GM18867 (cell line): Measurements from ENCODE around the gene FAM240A.
"Not testable (repeated sequence)": the region's sequence is repeated elsewhere in the genome, so short reads cannot be mapped to it uniquely, and the experiment has no call there.

ENCODE experiments used
- ATAC-seq: cut with Tn5 transposase; IDR thresholded peaks from one replicate; pipeline ENCODE4 v1.9.1; 2021; ENCODE audit warnings: mild to moderate bottlenecking, moderate library complexity; ENCODE audit not compliant: unreplicated experiment

The FAM240A gene

DNA sequence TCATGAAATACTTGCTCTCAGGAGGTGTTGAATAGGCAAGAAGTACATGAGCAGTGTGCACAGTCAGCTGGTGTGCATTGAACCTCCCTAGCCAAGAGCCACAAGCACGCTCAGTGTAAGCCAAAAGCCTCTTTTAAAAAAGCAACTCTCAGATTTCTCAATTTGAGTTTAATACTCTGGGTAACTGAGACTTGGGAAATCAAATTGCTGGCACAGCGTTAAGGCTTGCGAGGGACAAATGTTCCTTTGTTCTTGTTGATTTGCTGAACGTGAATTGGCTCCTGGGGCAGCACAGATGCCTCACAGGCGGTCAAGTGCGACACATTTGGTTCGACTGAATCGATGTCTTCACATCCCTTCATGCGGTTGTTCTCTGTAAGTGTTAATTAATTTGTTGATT is at the start of gene FAM240A:
TSS of gene FAM240A (plus strand) at position 202 of the 400 bp plus-strand sequence. CDS start at position 361, 159 bp downstream.
- ATAC-seq, result no peak

DNA sequence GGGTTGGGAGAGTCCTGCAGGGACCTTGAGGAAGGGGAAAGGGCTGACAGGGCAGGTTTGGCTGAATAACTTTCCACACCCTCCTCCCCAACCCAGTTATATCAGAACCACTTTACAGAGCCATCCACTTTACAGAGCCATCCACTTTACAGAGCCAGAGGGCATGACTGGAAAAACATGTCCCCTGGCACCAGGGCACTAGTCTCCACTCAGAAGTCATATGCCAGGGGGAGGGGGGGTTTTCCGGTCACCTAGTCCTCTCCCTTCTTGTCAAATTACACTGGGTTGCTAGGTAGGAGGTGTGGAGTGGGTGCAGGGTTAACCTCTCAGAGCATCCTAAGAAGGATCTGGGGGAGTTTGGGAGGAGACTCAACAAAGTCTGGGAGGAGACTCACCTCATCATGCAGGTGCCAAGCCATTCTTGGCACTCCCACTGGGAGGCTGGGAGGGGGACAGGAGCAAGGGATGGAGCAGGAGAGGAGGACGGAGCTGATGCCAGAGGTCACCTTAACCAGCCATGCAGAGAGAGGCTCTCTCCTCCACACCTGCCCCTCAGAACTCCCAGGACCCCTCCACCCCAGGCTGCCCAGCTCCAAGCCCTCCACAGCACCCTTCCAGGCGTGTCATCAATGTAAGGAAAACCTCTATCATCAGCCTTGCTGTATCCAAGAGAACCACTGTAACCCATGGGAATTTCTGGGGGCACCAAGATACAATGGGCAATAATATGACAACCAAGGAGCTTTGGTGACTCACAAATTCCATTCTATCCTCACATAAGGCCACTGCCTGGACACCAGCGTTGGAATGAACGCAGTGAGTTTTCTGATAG is 47.9 kb upstream of the FAM240A start:
- no peak for ATAC-seq

DNA sequence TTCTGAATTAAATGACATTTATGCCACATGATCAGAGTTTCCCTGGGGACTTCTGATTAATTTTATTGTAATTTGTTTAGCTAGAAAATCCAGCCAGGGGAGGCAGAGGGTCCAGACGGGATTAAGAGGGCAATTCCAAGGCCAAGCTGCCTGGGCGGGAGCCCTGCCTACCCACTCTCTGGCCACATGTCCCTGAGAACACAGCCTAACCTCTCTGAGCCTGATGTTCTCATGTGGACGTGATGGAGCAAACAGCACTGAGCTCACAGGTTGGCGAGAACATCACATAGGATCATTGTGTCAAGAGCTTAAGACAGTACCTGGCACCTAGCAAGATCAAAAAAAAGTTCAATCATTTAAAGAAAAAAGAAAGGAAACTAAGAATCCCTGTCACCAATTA is 47.2 kb upstream of the FAM240A start:
- no peak for ATAC-seq

DNA sequence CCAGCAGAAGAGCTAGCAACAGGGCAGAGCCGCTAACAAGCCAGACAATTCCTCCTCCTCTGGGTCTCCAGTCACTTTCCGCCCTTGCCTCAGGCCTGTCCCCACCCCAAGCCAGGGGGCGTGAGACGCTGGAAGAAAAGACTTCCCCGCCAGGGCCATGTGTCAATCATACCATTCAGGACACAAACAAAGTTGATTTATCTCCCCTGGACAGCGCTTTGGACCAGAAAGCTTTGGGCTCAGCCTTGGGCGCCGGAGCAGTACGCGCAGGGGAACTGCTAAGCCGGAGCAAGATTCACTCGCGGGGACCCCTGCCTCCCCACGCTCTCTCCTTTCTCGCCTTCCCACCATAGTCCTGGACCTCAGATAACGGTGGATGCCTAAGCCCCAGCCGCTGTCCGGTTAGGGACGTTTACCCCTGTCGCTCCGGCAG is 46.7 kb upstream of the FAM240A start:
- no peak for ATAC-seq

DNA sequence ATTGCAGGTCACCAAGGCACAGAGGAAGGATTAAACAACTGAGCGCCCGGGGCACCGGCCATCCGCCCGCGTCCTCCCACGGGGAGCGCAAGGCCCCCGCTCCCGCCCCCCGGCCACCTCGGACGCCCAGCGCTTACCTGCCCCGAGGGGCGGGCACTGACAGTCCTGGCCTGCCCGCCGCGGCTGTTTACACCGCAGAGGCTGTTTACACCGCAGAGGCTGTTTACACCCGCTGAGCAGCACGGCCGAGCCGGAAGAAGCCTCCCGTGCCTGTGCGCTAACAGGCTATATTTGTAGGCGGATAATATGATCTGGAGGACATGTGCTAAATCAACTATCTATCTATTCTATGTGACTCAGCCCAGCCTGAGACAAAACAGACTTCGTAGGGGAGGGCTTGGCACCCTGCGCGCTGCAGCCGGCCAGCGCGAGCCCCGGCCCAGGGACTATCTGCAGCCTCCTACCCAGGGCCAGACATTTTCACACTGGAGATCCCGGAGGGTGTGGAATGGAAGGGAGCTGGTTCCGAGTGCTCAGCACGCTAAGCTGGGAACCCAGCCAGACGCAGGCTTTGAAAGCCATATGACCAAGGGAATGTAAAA is 46.2 kb upstream of the FAM240A start, which contains the start of gene LRRC2:
TSS of gene LRRC2 (minus strand) at position 263 of the 602 bp plus-strand sequence. CDS start 14,711 bp downstream, outside the sequence.
- ATAC-seq, result no peak

DNA sequence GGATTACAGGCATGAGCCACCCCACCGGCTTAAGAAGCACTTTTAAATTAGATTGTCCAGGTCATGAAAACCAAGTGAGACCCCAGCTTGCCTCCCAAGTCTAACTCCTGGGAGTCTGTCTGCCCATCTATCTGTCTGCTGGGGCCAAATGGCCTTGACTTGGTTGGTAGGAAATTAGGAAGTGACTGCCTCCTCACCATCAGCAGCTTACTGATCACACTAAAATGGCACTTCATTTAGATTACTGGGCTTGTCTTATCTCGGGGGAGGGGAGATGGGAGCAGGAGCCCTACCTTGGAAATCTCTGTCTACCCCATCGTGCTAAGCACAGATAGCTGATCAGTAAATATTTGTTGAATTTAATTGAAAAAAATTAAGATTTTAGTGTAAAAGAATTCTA is 40.6 kb upstream of the FAM240A start:
- no peak for ATAC-seq

DNA sequence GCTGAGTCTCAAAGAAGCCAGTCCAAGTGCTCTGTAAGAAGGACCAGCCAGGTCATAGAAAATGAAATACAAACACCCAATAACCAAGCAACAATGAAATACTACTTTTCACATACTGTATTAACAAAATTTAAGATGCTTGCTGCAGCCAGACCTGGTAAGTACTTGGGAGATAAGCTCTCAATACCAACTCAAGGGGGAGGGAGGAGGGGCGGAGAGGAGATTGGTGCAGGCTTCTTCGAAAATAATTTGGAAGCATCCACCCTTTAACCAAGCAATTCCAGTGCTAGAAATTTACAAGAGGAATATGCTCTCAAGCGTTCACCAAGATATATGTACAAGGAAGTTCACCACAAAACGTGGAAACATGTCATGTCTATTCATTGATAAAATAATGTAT is 38.6 kb upstream of the FAM240A start:
- ATAC-seq, result no peak

DNA sequence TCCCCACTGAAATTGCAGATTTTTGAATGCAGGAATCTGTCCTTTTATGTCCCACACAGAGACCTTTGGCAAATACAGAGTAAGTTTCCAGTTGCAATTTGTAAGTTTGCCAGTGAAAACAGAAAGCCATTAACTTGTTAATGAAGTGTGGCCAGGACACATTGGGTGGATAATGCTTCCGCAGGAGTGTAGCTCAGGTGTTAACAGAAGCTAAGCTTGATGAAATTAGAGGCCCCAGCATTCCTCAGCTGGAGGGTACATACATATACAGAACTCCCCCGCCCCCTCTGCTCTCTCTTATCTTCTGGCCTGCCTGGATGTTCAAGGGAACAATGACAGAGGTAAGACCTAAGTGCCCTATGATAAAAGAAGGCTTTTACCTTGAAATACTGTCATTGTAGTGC is 38.1 kb upstream of the FAM240A start:
- ATAC-seq, result no peak

DNA sequence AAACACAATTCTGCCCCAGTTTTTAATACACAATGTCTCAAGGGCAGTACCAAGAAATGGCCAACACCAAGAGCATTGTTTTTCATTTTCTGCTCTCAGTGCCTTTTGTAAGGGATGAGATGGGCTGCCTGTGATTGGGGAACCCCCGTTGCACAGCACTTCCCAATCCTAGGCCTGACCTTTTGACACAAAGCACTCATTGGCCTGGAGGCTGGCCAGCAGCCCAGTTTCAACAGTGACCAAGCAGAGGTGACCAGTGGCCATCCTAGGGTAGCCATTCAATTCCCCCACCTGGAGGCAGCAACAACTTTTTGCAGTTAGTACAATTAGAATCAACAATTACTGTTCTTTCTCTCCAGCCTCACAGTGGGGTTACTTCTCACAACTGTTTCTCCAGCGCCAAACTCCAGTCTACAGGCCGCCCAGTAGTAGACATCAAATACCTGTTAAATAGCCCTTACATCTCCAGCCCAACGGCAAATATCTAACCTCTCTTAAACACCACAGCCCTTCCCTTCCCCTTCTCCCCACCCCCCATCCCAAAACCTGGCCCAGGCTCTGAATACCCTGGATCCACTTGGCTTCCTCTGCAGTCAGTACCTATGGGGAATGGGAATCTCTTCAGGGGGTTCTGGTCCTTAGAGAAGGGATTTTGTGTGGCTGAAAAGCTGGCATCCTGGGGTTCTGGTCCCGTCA is 37.3 kb upstream of the FAM240A start:
- ATAC-seq, result no peak

DNA sequence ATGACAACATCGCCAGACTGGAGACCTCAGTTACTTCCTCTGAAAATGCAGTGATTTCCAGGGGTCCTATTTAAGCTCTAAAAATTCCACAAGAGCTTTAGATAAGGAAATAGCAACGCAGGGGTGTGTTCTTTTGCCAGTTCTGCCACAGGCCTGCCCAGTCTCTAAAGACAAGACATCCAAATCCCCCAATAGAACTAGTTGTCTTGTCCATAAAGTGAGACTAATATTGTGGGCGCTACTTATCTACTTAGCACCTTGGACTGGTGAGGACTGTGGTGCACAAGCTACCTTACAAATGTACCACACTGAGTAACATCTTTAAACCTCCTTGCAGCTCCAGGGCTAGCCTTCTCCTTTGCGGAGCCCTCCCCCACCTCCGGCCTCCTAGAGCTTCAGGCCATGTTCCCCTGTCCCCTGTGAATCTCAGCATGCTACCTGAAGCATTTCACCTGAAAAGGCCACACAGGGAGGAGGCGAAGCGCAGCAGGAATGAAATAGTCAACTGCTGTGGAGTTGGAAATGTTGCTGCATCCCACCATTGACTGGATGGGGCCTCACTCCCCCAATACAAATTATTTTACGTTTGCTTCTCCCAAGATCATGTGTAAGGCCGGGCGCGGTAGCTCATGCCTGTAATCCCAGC is 36.6 kb upstream of the FAM240A start:
- ATAC-seq, result no peak

DNA sequence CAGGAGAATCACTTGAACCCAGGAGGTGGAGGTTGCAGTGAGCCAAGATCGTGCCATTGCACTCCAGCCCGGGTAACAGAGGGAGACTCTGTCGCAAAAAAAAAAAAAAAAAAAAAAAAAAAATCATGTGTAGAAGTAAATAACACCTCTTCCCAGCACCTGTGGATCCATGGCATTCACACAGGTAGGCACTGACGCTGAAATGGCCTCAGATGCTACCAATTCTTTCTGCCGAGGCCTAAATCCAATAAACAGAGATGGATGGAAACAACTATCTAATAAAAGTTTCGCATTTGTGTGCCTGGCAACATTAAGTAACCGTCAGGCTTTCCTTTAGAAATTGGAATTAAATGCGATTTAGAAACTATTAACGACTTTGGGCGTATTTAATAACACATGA is 35.9 kb upstream of the FAM240A start:
- no peak for ATAC-seq

DNA sequence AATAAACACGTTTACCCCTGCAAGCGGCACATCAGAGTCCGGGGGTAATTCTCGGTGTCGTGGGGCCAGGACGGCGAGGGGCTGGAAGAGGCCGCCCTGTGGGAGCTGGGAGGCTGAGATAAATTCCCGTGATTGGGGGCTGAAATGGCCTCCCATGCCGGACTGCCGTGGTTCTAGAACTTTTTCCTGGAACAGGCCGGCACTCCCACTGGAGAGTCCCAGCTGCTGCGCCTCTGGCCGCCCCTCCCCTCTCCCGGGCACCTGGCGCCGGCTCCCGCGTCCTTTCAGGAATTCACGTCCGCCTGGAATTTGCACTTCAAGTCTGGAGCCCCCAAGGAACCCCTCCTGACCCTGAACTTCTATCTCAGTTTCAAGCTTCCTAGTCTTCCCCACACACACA is 35.4 kb upstream of the FAM240A start:
- no peak for ATAC-seq

DNA sequence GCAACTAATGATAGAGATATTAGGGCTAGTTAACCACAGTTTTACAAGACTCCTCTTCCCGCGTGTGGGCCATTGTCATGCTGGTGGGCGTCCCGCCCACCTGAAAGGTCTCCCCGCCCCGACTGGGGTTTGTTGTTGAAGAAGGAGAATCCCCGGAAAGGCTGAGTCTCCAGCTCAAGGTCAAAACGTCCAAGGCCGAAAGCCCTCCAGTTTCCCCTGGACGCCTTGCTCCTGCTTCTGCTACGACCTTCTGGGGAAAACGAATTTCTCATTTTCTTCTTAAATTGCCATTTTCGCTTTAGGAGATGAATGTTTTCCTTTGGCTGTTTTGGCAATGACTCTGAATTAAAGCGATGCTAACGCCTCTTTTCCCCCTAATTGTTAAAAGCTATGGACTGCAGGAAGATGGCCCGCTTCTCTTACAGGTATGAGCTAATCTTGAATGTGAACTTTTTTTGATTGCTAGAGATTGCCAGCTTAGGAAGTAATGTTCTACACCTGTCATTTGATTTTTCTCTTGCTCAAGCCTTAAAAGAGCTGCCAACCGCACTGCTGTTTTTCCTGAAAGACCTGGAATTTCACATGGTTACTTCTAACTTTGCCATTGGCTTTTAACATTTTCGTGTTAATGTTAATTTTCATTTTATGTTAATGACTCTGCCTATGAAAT is 34.6 kb upstream of the FAM240A start:
- not testable (repeated sequence) for ATAC-seq

DNA sequence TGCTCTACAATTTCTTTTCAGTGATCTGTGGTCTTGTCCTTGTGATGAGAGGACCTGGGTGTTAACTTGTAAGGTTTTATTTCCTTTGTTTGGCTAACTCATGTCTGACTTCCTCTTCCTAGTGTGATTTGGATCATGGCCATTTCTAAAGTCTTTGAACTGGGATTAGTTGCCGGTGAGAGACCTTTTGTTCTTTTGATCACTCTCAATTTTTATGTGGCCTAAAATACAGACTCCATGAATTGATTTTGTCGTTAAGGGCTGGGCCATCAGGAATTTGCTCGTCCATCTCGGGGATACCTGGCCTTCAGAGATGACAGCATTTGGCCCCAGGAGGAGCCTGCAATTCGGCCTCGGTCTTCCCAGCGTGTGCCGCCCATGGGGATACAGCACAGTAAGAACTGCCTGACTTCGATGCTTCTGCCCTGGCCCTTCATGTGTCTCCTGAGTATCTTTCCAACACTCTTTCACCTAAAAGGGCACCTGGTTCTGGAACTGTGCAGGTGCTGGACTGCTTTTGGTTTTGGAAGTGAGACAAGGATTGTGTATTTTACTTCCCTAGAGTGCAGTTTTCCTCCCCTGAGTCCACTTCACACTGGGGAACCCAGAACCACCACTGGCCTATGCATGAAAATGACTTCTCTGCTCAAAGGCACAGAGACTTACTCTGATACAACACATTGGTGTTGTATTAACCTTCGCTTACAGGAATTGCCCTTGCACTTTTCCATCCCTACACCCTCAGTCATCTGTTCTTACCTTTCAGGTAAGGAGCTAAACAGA is 33.2 kb upstream of the FAM240A start:
- ATAC-seq, result no peak

DNA sequence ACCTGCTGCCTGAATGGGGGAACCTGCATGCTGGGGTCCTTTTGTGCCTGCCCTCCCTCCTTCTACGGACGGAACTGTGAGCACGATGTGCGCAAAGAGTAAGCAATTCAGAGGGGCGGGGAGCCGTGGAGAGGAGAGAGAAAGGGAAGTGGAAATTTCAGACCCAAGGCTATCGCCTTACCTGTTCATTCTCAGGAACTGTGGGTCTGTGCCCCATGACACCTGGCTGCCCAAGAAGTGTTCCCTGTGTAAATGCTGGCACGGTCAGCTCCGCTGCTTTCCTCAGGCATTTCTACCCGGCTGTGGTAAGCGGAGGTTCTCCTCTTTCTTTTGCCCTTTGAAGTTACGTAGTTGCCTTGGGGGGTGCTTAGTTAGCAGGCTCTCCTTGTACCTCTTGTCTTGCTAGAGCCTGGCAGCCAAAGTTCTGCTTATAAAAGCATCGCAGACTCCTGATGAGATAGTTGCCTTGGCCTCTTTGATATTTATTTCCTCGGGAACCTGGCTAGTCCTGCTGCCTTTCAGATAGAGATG is 32.5 kb upstream of the FAM240A start:
- ATAC-seq, result no peak

DNA sequence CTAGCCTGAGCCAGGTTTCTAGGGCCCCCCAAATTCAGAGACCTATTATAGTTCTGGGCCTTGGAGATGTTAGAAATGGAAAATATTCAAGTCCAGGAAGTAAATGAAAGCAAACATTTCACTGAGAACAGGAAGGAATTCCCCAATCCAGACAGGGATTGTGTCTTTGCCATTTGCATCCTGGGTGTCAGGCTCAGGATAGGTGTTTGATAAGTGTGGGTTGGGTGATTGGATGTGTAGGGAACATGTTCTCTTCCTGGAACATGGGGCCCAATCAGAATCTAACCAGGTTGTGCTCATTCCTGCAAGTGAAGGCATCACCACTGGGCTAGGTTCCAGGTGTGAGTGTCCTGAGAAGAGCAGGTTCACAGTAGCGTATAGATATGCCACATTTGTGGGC is 31.6 kb upstream of the FAM240A start:
- ATAC-seq, result no peak

DNA sequence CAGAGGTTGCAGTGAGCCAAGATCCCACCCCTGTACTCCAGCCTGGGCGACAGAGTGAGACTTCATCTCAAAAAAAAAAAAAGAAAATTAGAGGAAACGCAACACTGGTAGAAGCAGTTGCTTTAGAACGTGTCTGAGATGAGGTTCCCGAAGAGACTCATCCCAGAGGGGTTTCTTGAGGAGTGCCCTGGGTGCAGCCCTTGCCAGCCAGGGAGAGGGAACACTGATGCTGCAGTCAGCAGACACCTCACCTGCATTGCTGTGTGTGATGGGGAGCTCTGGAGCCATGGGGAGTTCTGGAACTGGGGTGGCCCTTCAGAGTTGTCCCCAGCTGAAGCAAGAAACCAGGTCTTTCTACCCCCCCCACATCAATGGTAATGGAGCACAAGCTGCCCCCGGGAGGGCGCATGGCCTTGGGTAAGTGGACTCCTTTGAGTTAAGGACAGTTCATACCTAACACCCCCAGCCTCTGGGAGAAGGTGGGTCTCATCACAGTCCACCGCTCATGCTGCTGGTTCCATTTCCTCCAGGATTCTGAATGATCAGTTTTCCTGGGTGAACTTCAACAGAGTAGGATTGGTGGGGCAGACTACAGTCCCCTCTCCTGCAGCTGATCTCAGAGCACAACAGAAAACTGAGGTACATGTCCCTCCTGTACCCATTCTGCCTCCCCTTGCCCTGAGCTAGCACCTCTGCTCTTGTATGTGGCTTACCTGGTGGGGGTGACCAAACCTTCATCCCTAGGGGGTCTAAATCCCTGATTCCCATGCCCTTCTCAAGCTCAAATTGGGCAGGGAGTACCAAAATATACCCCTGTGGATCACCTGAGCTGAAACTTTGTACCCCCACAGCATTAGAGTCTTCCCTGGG is 27.5 kb upstream of the FAM240A start:
- no peak for ATAC-seq

DNA sequence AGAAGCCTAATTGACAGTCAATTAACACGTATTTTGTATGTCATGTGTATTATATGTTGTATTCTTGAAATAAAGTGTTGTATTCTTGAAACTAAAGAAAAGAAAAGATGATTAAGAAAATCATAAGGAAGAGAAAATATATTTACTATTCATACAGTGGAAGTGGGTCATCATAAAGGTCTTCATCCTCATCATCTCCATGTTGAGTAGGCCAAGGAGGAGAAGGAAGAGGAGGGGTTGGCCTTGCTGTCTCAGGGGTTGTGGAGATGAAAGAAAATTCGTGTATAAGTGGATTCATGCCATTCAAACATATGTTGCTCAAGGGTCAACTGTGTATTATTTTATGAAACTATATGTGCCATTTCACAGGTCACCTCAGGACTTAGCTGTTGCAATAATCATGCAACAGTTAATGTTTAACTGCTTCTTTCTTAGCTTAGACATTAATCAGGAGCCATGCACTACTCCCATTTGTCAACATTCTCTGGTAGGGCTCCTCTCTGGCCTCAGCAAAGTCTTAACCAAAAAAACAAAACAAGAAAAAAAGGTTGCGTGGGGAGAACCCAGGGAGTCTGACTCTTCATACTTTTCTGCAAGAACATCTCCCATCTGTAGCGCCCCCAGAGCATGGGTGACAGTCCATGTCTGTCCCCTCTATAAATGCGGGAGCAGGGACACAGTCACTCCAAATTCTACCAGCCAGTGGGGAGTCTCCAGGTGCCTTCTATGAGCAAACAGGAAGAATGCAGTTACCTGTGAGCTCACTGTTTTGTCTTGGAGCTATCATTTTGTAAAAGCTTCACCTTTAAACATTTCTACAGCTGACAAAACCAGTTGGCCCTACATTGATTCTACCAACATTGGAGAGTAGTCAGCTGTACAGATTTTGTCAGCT is 26.3 kb upstream of the FAM240A start:
- no peak for ATAC-seq
